Measurements from ENCODE around the gene MYLK.

The MYLK gene

DNA sequence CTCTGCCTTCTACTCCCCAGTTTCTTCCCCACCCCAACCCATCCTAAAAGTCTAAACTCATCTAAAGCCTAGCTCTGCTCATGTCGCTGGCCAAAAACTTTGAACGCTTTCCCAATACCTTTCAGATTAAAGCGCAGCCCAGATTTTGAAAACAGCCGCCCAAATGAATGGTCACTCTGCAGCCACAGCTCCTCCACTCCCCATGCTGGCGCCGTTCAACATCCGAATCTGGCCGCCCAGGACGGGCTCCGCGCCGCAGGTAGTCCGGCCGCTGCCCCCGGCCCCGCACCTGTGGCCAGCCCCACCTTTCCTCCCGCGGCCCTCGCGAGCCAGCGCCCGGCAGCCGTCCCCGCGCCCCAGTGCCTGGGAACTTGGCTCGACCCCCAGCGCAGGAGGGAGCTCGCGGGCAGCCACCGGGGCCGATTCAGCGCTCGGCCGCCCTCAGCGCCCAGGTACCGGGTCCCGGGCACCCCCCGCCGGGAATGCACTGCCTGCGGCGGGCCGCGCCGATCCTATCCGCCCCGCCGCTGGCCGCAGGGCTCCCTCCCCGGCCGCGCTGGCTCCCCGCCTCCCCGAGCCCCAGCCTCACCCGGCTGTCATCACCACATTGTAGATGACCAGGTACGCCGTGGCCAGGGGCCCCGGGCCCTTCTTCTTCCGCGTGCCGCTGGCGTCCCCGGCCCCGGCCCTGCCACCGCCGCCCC, 299.7 kb downstream of the MYLK start:
- DNase-seq: no peak

- DNase-seq: no peak
These were observed 300.6 kb downstream of the MYLK start for GRCh38 chr3:123583561-123583960.

DNA sequence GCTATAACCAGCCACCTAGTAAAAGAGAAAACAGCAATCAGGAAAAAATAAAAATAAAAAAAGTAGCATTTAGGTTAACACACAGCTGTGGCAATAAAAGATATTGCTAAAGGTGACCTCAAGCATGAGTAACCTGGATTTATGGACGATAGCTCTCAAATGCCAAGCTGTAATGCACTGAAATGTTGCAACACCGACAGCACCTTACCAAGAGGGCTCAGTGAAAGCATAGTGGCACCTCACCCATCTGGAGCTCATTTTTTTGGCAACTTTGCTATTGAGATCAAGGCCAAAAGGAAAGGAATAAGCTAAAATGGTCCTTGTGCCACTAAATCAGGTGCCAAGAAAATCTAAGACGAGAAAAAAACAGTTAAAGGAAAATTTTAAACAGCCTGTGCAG, 301.8 kb downstream of the MYLK start:
- DNase-seq: no peak

GRCh38 chr3:123576122-123576521, 308.0 kb downstream of the MYLK start:
- DNase-seq: no peak

DNA sequence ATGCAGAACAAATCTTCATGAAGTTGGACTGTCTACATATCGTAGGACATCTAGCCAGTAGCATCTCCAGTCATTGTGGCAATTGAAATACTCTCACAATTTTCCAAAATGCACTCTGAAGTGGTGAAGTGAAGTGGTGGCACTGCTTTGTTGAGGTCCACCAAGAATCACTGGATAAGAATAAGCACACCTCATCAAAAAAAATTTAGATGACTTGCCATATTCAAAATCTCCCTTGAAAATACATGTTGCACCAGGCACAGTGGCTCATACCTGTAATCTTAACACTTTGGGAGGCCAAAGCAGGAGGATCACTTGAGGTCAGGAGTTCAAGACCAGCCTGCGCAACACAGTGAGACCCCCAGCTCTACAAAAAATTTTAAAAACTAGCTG, 312.2 kb downstream of the MYLK start:
- no peak for DNase-seq

- no peak for DNase-seq
These were observed 312.7 kb downstream of the MYLK start for GRCh38 chr3:123571264-123571972.

- no peak for DNase-seq
These were observed 315.3 kb downstream of the MYLK start for GRCh38 chr3:123568875-123569274.

DNA sequence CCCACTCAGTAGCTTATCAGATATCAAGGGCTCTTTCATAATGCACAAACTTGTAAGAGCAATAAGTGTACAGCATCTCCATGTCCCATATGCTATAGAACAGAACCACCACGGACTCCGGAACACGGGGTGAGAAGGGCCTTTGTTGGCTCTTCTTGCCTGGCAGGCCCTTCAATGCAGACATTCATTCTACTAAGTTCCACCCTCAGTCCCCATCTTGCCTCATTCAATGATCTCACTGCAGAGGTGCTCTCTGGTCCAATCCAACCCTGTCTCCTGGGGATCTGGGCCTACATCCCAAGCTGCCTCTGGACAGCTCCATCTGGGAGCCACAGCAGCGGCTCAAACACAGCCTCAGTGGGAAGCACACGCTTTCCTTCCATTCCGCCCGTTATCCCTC, 316.1 kb downstream of the MYLK start:
- no peak for DNase-seq

- DNase-seq: no peak
These were observed 320.1 kb downstream of the MYLK start for GRCh38 chr3:123564056-123564455.

- no peak for DNase-seq
These were observed 321.6 kb downstream of the MYLK start for GRCh38 chr3:123562547-123562946.

DNA sequence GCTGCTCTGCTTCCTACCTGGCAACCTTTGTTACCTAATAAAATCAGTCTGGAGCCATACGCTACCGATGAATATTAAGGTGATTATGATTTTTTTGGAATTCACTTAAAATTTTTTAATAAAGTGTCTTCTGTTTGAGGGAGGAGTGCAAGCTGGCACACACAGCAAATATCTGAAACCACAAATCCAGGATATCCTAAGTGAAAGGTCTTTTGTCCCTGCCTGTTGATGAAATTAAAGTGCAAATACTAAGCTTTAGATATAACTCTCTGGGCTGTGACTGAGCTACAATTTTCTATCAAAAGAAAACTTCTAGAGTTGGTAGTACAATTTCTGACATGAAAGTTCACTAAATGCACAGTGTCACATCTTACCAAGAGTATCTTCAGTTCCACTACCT, 322.9 kb downstream of the MYLK start:
- no peak for DNase-seq

Measured in activated effector memory CD4-positive, alpha-beta T cell treated with anti-CD3 and anti-CD28 coated beads, Interleukin-2, amount 50 U/mL, for 16 hours (primary cell).